ENCODE results near the gene HGFAC. TPM values are rescaled to one million over a fixed set of nuclear protein-coding genes. Genes with fewer than 3 reads are reported as not detected.
A peak's percentile ranks its signal among the peaks of the same experiment; 100 is the strongest.
"Not testable (repeated sequence)": the region's sequence is repeated elsewhere in the genome, so short reads cannot be mapped to it uniquely, and the experiment has no call there.

Gene HGFAC
- total RNA-seq, 2 donors from 2014 or later: not detected

- H3K36me3 Mint-ChIP-seq: no peaks in the 10 kb centered on the region
- DNase-seq (ENCODE audit: low spot score in 2 of 2) (no peak), ATAC-seq (no peak)
- H3K9me3 Mint-ChIP-seq: no peaks in the 10 kb centered on the region
- no peak overlapping the region for H3K27ac Mint-ChIP-seq
These were observed 2.8 kb downstream of the HGFAC start for GRCh38 chr4:3444351-3445110.

GRCh38 chr4:3445111-3445820 is 3.5 kb downstream of the HGFAC start:
- ATAC-seq (no peak), DNase-seq (ENCODE audit: low spot score in 2 of 2) (no peak)
- Mint-ChIP-seq H3K27ac (no peak overlapping the region), H3K36me3 (no peaks in the 10 kb centered on the region), H3K9me3 (no peaks in the 10 kb centered on the region)

DNA sequence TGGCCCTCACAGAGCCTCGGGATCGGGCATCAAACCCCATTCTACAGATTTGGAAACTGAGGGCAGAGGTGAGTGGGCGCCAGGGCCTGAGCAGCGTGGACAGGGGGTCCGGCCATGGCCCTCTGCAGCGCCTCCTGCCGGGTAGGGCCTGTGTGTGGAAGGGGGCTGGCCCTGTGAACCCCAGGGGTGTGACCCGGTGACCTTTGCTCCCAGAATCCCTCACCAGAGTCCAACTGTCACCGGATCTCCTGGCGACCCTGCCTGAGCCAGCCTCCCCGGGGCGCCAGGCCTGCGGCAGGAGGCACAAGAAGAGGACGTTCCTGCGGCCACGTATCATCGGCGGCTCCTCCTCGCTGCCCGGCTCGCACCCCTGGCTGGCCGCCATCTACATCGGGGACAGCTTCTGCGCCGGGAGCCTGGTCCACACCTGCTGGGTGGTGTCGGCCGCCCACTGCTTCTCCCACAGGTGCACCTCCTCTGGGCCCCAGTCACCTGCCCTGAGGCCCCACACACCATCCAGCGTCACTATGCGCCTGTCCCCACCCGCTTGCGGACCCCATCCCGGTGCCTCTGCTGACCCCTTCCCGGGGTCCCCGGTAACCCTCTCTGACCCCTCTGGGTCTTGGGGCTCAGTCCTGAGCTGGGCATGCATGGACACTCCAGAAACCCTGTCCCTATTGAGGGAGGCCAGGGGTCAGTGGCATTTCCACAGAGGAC is 4.2 kb downstream of the HGFAC start:
- H3K36me3 Mint-ChIP-seq: no peaks in the 10 kb centered on the region
- no peak overlapping the region for H3K27ac Mint-ChIP-seq
- H3K9me3 Mint-ChIP-seq: no peaks in the 10 kb centered on the region
- DNase-seq (ENCODE audit: low spot score in 2 of 2): no peak
- ATAC-seq: no peak

DNA sequence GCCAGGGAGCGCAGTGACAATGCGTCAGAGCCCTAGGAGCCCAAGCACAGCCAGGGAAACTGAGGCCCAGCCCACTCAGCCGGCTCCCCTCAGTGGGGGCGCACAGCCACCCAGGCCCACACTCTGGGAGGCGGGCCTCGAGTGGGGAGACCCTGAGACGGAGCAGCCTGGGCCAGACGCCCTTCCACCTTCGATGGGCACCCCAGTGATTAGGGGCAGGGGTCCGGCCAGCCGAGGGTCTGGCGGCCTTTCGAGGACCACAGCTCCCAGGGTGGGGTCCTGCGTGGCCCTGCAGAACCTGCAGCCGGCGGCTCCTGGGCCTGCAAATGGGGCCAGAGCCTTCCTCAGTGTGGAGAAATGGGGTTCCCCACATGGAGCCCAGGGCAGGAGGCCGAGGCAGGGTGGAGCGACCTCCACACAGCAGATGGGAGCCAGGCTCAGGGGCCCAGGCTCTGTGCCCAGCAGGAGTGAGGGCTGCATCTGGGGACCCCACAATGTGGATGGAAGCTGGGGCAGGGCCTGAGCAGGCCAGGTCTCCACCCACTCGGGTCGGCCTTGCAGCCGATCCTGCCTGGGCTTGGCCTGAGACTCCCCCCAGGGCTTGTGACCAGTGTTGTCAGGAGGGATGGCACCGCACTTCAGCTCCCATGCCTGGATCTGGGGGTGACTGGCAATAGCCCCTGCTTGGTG is 5.0 kb downstream of the HGFAC start:
- H3K27ac Mint-ChIP-seq: no peak overlapping the region
- no peaks in the 10 kb centered on the region for H3K36me3 Mint-ChIP-seq
- no peaks in the 10 kb centered on the region for H3K9me3 Mint-ChIP-seq
- DNase-seq (ENCODE audit: low spot score in 2 of 2) (no peak), ATAC-seq (no peak)

GRCh38 chr4:3447431-3448395 is 5.9 kb downstream of the HGFAC start:
- no peaks in the 10 kb centered on the region for H3K9me3 Mint-ChIP-seq
- no peaks in the 10 kb centered on the region for H3K36me3 Mint-ChIP-seq
- H3K27ac Mint-ChIP-seq: no peak overlapping the region
- DNase-seq (ENCODE audit: low spot score in 2 of 2): no peak
- ATAC-seq: no peak

- H3K9me3 Mint-ChIP-seq: no peaks in the 10 kb centered on the region
- DNase-seq (ENCODE audit: low spot score in 2 of 2) (no peak), ATAC-seq (no peak)
- peak overlapping the region in 1 of 2 donors; percentile 22 for H3K27ac Mint-ChIP-seq
- H3K36me3 Mint-ChIP-seq: no peaks in the 10 kb centered on the region
These were observed 7.3 kb downstream of the HGFAC start for GRCh38 chr4:3449047-3449573.

DNA sequence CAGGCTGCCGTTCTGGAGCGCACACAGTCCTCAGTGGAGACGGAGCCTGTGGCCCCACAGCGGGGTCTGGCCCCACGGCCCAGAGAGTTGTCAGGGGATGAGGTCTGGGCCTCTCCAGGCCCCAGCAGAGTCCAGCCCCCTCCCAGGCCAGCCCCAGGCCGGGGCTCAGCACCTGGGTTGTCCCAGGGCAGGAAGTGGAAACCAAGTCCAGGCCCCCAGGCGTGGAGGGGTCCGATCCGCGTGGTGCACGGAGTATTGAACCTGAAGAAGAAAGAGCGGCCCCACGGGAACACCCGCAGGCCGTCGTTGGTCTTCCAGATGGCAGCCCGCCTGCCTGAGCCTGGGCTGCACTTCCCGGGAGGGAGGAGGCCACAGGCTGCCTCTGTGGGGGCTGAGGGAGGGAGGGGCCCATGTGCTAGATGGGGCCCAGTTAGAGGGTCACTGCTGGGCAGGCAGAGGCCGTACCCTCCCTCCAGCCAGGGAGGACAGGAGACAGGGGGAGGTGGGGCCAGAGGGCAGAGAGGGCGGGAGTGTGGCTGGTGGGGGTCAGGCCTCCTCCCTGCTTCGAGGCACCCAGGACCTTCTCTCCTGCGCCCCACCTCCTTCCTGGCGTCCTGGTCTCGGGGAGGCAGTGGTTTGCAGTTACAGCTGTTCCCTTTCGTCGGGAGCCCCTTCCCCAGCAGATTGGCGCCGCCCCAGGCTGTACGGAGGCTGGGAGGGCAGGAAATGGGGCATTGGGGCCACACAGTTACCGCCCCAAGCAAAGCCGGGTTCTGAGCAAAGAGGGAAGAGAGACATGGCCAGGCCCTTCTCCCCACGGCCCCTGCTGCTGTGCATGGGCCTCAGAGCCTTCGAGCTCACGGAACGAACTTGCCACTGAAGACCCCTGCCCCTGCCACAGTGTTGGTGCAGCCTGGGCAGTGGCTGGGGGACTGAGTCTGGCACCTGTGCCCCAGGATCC is 8.1 kb downstream of the HGFAC start:
- no peak for ATAC-seq
- no peak for DNase-seq (ENCODE audit: low spot score in 2 of 2)
- no peak overlapping the region for H3K27ac Mint-ChIP-seq
- H3K9me3 Mint-ChIP-seq: peaks cover 0 to 1% of the 10 kb centered on the region in 2 donors
- H3K36me3 Mint-ChIP-seq: no peaks in the 10 kb centered on the region

- Mint-ChIP-seq H3K9me3 (peaks cover 5 to 9% of the 10 kb centered on the region in 2 donors), H3K36me3 (peaks cover 0 to 4% of the 10 kb centered on the region in 2 donors), H3K27ac (no peak overlapping the region)
- ATAC-seq: no peak
- no peak for DNase-seq (ENCODE audit: low spot score in 2 of 2)
These were observed 8.9 kb downstream of the HGFAC start for GRCh38 chr4:3450643-3451042.

DNA sequence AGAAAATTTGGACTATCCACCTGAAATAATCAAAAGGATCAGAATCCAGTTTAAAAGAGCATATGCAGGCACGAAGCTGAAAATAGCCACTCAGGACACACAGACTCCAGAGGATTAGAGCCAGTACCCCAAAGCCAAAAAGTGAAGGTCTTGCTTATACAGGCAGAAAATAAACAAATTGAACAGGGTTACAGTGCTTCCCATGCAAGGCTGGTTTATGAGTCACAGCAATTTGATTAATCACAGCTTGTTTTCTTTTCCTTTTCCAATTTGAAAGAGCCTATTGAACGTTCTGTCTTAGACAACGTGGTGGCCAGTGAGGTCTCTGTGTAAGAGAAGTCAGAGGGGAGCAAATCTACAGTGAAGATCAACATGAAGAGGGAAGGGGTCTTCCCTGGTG is 10.2 kb downstream of the HGFAC start:
- DNase-seq (ENCODE audit: low spot score in 2 of 2): no peak
- H3K27ac Mint-ChIP-seq: no peak overlapping the region
- peaks cover 0 to 7% of the 10 kb centered on the region in 2 donors for H3K36me3 Mint-ChIP-seq
- ATAC-seq: no peak
- H3K9me3 Mint-ChIP-seq: peaks cover 6 to 11% of the 10 kb centered on the region in 2 donors

GRCh38 chr4:3452376-3452775 is 10.6 kb downstream of the HGFAC start:
- Mint-ChIP-seq H3K9me3 (peaks cover 6 to 11% of the 10 kb centered on the region in 2 donors), H3K36me3 (peaks cover 0 to 7% of the 10 kb centered on the region in 2 donors), H3K27ac (no peak overlapping the region)
- ATAC-seq (no peak), DNase-seq (ENCODE audit: low spot score in 2 of 2) (no peak)

- peaks cover 6 to 11% of the 10 kb centered on the region in 2 donors for H3K9me3 Mint-ChIP-seq
- not testable (repeated sequence) for H3K36me3 Mint-ChIP-seq; ATAC-seq; DNase-seq (ENCODE audit: low spot score in 2 of 2); H3K27ac Mint-ChIP-seq
These were observed 13.8 kb downstream of the HGFAC start for GRCh38 chr4:3455596-3455995.

GRCh38 chr4:3458371-3458770 is 16.6 kb downstream of the HGFAC start:
- ATAC-seq: no peak
- Mint-ChIP-seq H3K27ac (no peak overlapping the region), H3K36me3 (peaks cover 0 to 7% of the 10 kb centered on the region in 2 donors), H3K9me3 (peaks cover 6 to 11% of the 10 kb centered on the region in 2 donors)
- no peak for DNase-seq (ENCODE audit: low spot score in 2 of 2)

GRCh38 chr4:3459156-3459555 is 17.4 kb downstream of the HGFAC start:
- ATAC-seq; DNase-seq (ENCODE audit: low spot score in 2 of 2); H3K36me3 Mint-ChIP-seq; H3K27ac Mint-ChIP-seq: not testable (repeated sequence)
- H3K9me3 Mint-ChIP-seq: peaks cover 6 to 11% of the 10 kb centered on the region in 2 donors

- ATAC-seq (no peak), DNase-seq (ENCODE audit: low spot score in 2 of 2) (no peak)
- Mint-ChIP-seq H3K27ac (no peak overlapping the region), H3K36me3 (no peaks in the 10 kb centered on the region), H3K9me3 (no peaks in the 10 kb centered on the region)
These were observed 19.2 kb downstream of the HGFAC start for GRCh38 chr4:3460926-3461325.
